Activated CD4-positive, alpha-beta memory T cell treated with anti-CD3 and anti-CD28 coated beads for 36 hours (primary cell): ENCODE measurements around the gene VCAN. TPM values are rescaled to one million over a fixed set of nuclear protein-coding genes. Genes with fewer than 3 reads are reported as not detected.
A peak's percentile ranks its signal among the peaks of the same experiment; 100 is the strongest.
"Not testable (repeated sequence)": the region's sequence is repeated elsewhere in the genome, so short reads cannot be mapped to it uniquely, and the experiment has no call there.

ENCODE experiments used
- CTCF ChIA-PET: fragments of 350-600 bp; sonication (Branson Sonifier 250); formaldehyde crosslinking; loops from one replicate; lab custom pipeline; 2021; ENCODE audit warnings: antibody characterized with exemption, inconsistent platforms; lab: Charles Lee
- POLR2A ChIA-PET: fragments of 350-600 bp; sonication (Branson Sonifier 250); formaldehyde crosslinking; loops from one replicate; lab custom pipeline; 2021; ENCODE audit warnings: antibody characterized with exemption; lab: Charles Lee
- DNase-seq: peaks from one replicate; pipeline ENCODE4 v3.0.0-alpha.2; 2020
- H3K27ac Mint-ChIP-seq: one replicate; pipeline ENCODE4 v1.8.0; 2021; ENCODE audit warnings: mixed read lengths
- H3K27me3 Mint-ChIP-seq: one replicate; pipeline ENCODE4 v1.8.0; 2021; ENCODE audit warnings: mixed read lengths
- H3K36me3 Mint-ChIP-seq: one replicate; pipeline ENCODE4 v1.8.0; 2021; ENCODE audit warnings: mixed read lengths
- H3K4me1 Mint-ChIP-seq: one replicate; pipeline ENCODE4 v1.8.0; 2021; ENCODE audit warnings: low read depth, mixed read lengths
- H3K4me3 Mint-ChIP-seq: one replicate; pipeline ENCODE4 v1.8.0; 2021; ENCODE audit warnings: mild to moderate bottlenecking, mixed read lengths
- H3K9me3 Mint-ChIP-seq: one replicate; pipeline ENCODE4 v1.8.0; 2021; ENCODE audit warnings: mixed read lengths
- intact Hi-C: fragments of 100-400 bp; cut with micrococcal nuclease; formaldehyde crosslinking; loops from one replicate; pipeline ENCODE4 v1.15.1; 2023
- total RNA-seq, 2 experiments: library from RNA; stranded (reverse); gene quantifications; one replicate each; pipeline ENCODE4 v1.2.3, GENCODE V29; 2021

The VCAN gene
- under 1 TPM in 1 of 2 experiments, not detected in 1; 0.02 TPM for total RNA-seq

- ChIA-PET POLR2A (no interaction called here), CTCF (no interaction called here)
- H3K27ac Mint-ChIP-seq = no peak within 1 kb of the TSS
- peaks cover 34% of the 10 kb centered on the region for H3K4me1 Mint-ChIP-seq
- intact Hi-C loops = loop anchor here (2.0 to 10.0 kb wide), 4 partner anchors 93 to 1115 kb away; partner anchors contain the start of genes TMEM167A and XRCC4
- H3K36me3 Mint-ChIP-seq = no peaks in the 10 kb centered on the region
- peak within 1 kb of the TSS; percentile 77 for H3K4me3 Mint-ChIP-seq
- peaks cover 77% of the 10 kb centered on the region for H3K27me3 Mint-ChIP-seq
- peak; percentile 13 for DNase-seq
- no peaks in the 10 kb centered on the region for H3K9me3 Mint-ChIP-seq
Measured at GRCh38 chr5:83471405-83472212, at the start of gene VCAN. VCAN (plus strand) TSS chr5:83471744; CDS start chr5:83483519, 11,775 bp downstream.

- H3K4me1 Mint-ChIP-seq = no peaks in the 10 kb centered on the region
- POLR2A ChIA-PET = no interaction called here
- intact Hi-C loops = no loop called here
- no peak overlapping the region for H3K4me3 Mint-ChIP-seq
- no peak overlapping the region for H3K27ac Mint-ChIP-seq
- CTCF ChIA-PET = no interaction called here
- peaks cover 8% of the 10 kb centered on the region for H3K9me3 Mint-ChIP-seq
- H3K27me3 Mint-ChIP-seq = peaks cover 3% of the 10 kb centered on the region
- no peaks in the 10 kb centered on the region for H3K36me3 Mint-ChIP-seq
- DNase-seq = no peak
Measured at GRCh38 chr5:83422284-83422683, 49.3 kb upstream of the VCAN start.

- CTCF ChIA-PET = no interaction called here
- no peaks in the 10 kb centered on the region for H3K4me1 Mint-ChIP-seq
- no peaks in the 10 kb centered on the region for H3K27me3 Mint-ChIP-seq
- POLR2A ChIA-PET = no interaction called here
- no peaks in the 10 kb centered on the region for H3K36me3 Mint-ChIP-seq
- no peak overlapping the region for H3K27ac Mint-ChIP-seq
- intact Hi-C loops = no loop called here
- DNase-seq = no peak
- no peaks in the 10 kb centered on the region for H3K9me3 Mint-ChIP-seq
- H3K4me3 Mint-ChIP-seq = no peak overlapping the region
Measured at GRCh38 chr5:83426855-83427254, 44.7 kb upstream of the VCAN start.

- ChIA-PET POLR2A (no interaction called here), CTCF (no interaction called here)
- no peak overlapping the region for H3K4me3 Mint-ChIP-seq
- no peak for DNase-seq
- no peak overlapping the region for H3K27ac Mint-ChIP-seq
- no peaks in the 10 kb centered on the region for H3K9me3 Mint-ChIP-seq
- no peaks in the 10 kb centered on the region for H3K36me3 Mint-ChIP-seq
- H3K27me3 Mint-ChIP-seq = no peaks in the 10 kb centered on the region
- H3K4me1 Mint-ChIP-seq = no peaks in the 10 kb centered on the region
- intact Hi-C loops = no loop called here
Measured at GRCh38 chr5:83428126-83428525, 43.4 kb upstream of the VCAN start.

GRCh38 chr5:83428890-83429289, 42.7 kb upstream of the VCAN start:
- intact Hi-C loops = no loop called here
- DNase-seq = no peak
- no peaks in the 10 kb centered on the region for H3K9me3 Mint-ChIP-seq
- CTCF ChIA-PET = interaction anchor here (0.6 to 3.8 kb wide), 6 partner anchors 9 to 1080 kb away, joined by 3 to 18 read pairs (median 4); no protein-coding TSS in a partner anchor
- H3K4me3 Mint-ChIP-seq = no peak overlapping the region
- no peaks in the 10 kb centered on the region for H3K4me1 Mint-ChIP-seq
- no peaks in the 10 kb centered on the region for H3K36me3 Mint-ChIP-seq
- POLR2A ChIA-PET = no interaction called here
- H3K27ac Mint-ChIP-seq = no peak overlapping the region
- no peaks in the 10 kb centered on the region for H3K27me3 Mint-ChIP-seq

GRCh38 chr5:83430130-83431010, 41.2 kb upstream of the VCAN start:
- DNase-seq = peak; percentile 67
- H3K9me3 Mint-ChIP-seq = no peaks in the 10 kb centered on the region
- H3K27ac Mint-ChIP-seq = no peak overlapping the region
- no peaks in the 10 kb centered on the region for H3K36me3 Mint-ChIP-seq
- H3K4me1 Mint-ChIP-seq = no peaks in the 10 kb centered on the region
- POLR2A ChIA-PET = interaction anchor here (0.7 kb wide), 1 partner anchor 43 kb away, joined by 3 read pairs; no protein-coding TSS in a partner anchor
- H3K4me3 Mint-ChIP-seq = no peak overlapping the region
- no peaks in the 10 kb centered on the region for H3K27me3 Mint-ChIP-seq
- intact Hi-C loops = loop anchor here (1.0 to 10.0 kb wide), 5 partner anchors 43 to 1079 kb away; partner anchors contain the start of genes TMEM167A and XRCC4
- CTCF ChIA-PET = interaction anchor here (0.7 to 3.8 kb wide), 14 partner anchors 10 to 1119 kb away, joined by 3 to 18 read pairs (median 4); no protein-coding TSS in a partner anchor

- H3K4me1 Mint-ChIP-seq = no peaks in the 10 kb centered on the region
- intact Hi-C loops = loop anchor here (5.0 to 10.0 kb wide), 2 partner anchors 128 to 359 kb away; partner anchors contain the start of genes TMEM167A and XRCC4
- no peak overlapping the region for H3K4me3 Mint-ChIP-seq
- no peaks in the 10 kb centered on the region for H3K36me3 Mint-ChIP-seq
- no peaks in the 10 kb centered on the region for H3K9me3 Mint-ChIP-seq
- H3K27ac Mint-ChIP-seq = no peak overlapping the region
- H3K27me3 Mint-ChIP-seq = no peaks in the 10 kb centered on the region
- ChIA-PET CTCF (interaction anchor here (0.7 kb wide), 1 partner anchor 687 kb away, joined by 3 read pairs; no protein-coding TSS in a partner anchor), POLR2A (no interaction called here)
- no peak for DNase-seq
Measured at GRCh38 chr5:83433891-83434290, 37.7 kb upstream of the VCAN start.

- Mint-ChIP-seq H3K27ac (no peak overlapping the region), H3K27me3 (no peaks in the 10 kb centered on the region), H3K36me3 (no peaks in the 10 kb centered on the region), H3K9me3 (no peaks in the 10 kb centered on the region), H3K4me1 (no peaks in the 10 kb centered on the region), H3K4me3 (no peak overlapping the region)
- POLR2A ChIA-PET = no interaction called here
- intact Hi-C loops = loop anchor here (5.0 to 10.0 kb wide), 2 partner anchors 127 to 360 kb away; partner anchors contain the start of genes TMEM167A and XRCC4
- DNase-seq = no peak
- CTCF ChIA-PET = no interaction called here
Measured at GRCh38 chr5:83434946-83435345, 36.6 kb upstream of the VCAN start.

GRCh38 chr5:83436276-83436675, 35.3 kb upstream of the VCAN start:
- H3K36me3 Mint-ChIP-seq = no peaks in the 10 kb centered on the region
- POLR2A ChIA-PET = no interaction called here
- no peak overlapping the region for H3K27ac Mint-ChIP-seq
- H3K27me3 Mint-ChIP-seq = no peaks in the 10 kb centered on the region
- H3K4me1 Mint-ChIP-seq = no peaks in the 10 kb centered on the region
- no peak overlapping the region for H3K4me3 Mint-ChIP-seq
- H3K9me3 Mint-ChIP-seq = no peaks in the 10 kb centered on the region
- CTCF ChIA-PET = no interaction called here
- no peak for DNase-seq
- intact Hi-C loops = loop anchor here (10.0 kb wide), 1 partner anchor 361 kb away; the partner anchor contains the start of genes TMEM167A and XRCC4

- DNase-seq, POLR2A ChIA-PET, H3K9me3 Mint-ChIP-seq, H3K27ac Mint-ChIP-seq, H3K36me3 Mint-ChIP-seq, H3K27me3 Mint-ChIP-seq, H3K4me3 Mint-ChIP-seq, H3K4me1 Mint-ChIP-seq, CTCF ChIA-PET: not testable (repeated sequence)
- intact Hi-C loops = loop anchor here (10.0 kb wide), 1 partner anchor 363 kb away; the partner anchor contains the start of genes TMEM167A and XRCC4
Measured at GRCh38 chr5:83437697-83438096, 33.8 kb upstream of the VCAN start.

GRCh38 chr5:83440826-83441225, 30.7 kb upstream of the VCAN start:
- Mint-ChIP-seq H3K9me3 (no peaks in the 10 kb centered on the region), H3K27me3 (no peaks in the 10 kb centered on the region), H3K4me3 (no peak overlapping the region), H3K27ac (no peak overlapping the region), H3K36me3 (no peaks in the 10 kb centered on the region), H3K4me1 (no peaks in the 10 kb centered on the region)
- CTCF ChIA-PET = no interaction called here
- no peak for DNase-seq
- POLR2A ChIA-PET = no interaction called here
- intact Hi-C loops = no loop called here

- intact Hi-C loops = no loop called here
- POLR2A ChIA-PET = no interaction called here
- Mint-ChIP-seq H3K4me1 (no peaks in the 10 kb centered on the region), H3K4me3 (no peak overlapping the region), H3K9me3 (no peaks in the 10 kb centered on the region), H3K36me3 (no peaks in the 10 kb centered on the region), H3K27ac (no peak overlapping the region), H3K27me3 (no peaks in the 10 kb centered on the region)
- no peak for DNase-seq
- CTCF ChIA-PET = interaction anchor here (0.8 kb wide), 1 partner anchor 12 kb away, joined by 3 read pairs; no protein-coding TSS in a partner anchor
Measured at GRCh38 chr5:83441747-83442146, 29.8 kb upstream of the VCAN start.
